HEK293T (cell line): ENCODE results near the gene ZCCHC7.

Source experiments
- CTCF ChIA-PET: fragments of 350-600 bp; formaldehyde crosslinking; extraction: SDS; loops from one replicate; lab custom pipeline; 2021; ENCODE audit warnings: antibody characterized with exemption, inconsistent platforms; lab: Yijun Ruan, JAX
- POLR2A ChIA-PET: fragments of 350-600 bp; formaldehyde crosslinking; extraction: SDS; loops from one replicate; lab custom pipeline; 2020; ENCODE audit warnings: antibody characterized with exemption, inconsistent platforms; lab: Yijun Ruan, JAX
- DNase-seq: peaks from one replicate; pipeline ENCODE4 v3.0.0; 2012; ENCODE audit warnings: mixed read lengths; ENCODE audit errors: extremely low spot score
- ARNT ChIP-seq: fragments of 450-650 bp; IDR thresholded peaks from 2 replicates; pipeline ENCODE4 v1.6.1; 2017; ENCODE audit warnings: mild to moderate bottlenecking
- BHLHE40 ChIP-seq: fragments of 450-650 bp; IDR thresholded peaks from 2 replicates; pipeline ENCODE4 v1.6.1; 2016; ENCODE audit warnings: mild to moderate bottlenecking, moderate library complexity, borderline replicate concordance
- CTBP1 ChIP-seq: fragments of 450-650 bp; IDR thresholded peaks from 2 replicates; pipeline ENCODE4 v1.6.1; 2016; ENCODE audit warnings: borderline replicate concordance
- ELF4 ChIP-seq: fragments of 450-650 bp; IDR thresholded peaks from 2 replicates; pipeline ENCODE4 v1.6.1; 2017; ENCODE audit warnings: antibody characterized with exemption
- FOXA1 ChIP-seq: fragments of 450-650 bp; IDR thresholded peaks from 2 replicates; pipeline ENCODE4 v1.6.1; 2016; ENCODE audit warnings: mild to moderate bottlenecking
- FOXK2 ChIP-seq: fragments of 450-650 bp; IDR thresholded peaks from 2 replicates; pipeline ENCODE4 v1.6.1; 2016; ENCODE audit warnings: mild to moderate bottlenecking
- FOXM1 ChIP-seq: fragments of 450-650 bp; IDR thresholded peaks from 2 replicates; pipeline ENCODE4 v1.6.1; 2017; ENCODE audit warnings: mild to moderate bottlenecking, borderline replicate concordance
- HDGF ChIP-seq: fragments of 450-650 bp; IDR thresholded peaks from 2 replicates; pipeline ENCODE4 v1.6.1; 2017; ENCODE audit warnings: antibody characterized with exemption, borderline replicate concordance
- L3MBTL2 ChIP-seq: fragments of 450-650 bp; conservative IDR thresholded peaks from 2 replicates; pipeline ENCODE4 v1.6.1; 2016; ENCODE audit warnings: mild to moderate bottlenecking
- LEF1 ChIP-seq: fragments of 450-650 bp; IDR thresholded peaks from 2 replicates; pipeline ENCODE4 v1.6.1; 2017; ENCODE audit warnings: mild to moderate bottlenecking, borderline replicate concordance
- NFRKB ChIP-seq: fragments of 450-650 bp; IDR thresholded peaks from 2 replicates; pipeline ENCODE4 v1.6.1; 2016; ENCODE audit warnings: mild to moderate bottlenecking, moderate library complexity
- PKNOX1 ChIP-seq: fragments of 450-650 bp; IDR thresholded peaks from 2 replicates; pipeline ENCODE4 v1.6.1; 2016
- SP1 ChIP-seq: fragments of 450-650 bp; IDR thresholded peaks from 2 replicates; pipeline ENCODE4 v1.6.1; 2017
- SUZ12 ChIP-seq: fragments of 450-650 bp; IDR thresholded peaks from 2 replicates; pipeline ENCODE4 v1.6.1; 2016; ENCODE audit warnings: mild to moderate bottlenecking
- TARDBP ChIP-seq: fragments of 450-650 bp; IDR thresholded peaks from 2 replicates; pipeline ENCODE4 v1.6.1; 2016
- ZNF384 ChIP-seq: fragments of 450-650 bp; IDR thresholded peaks from 2 replicates; pipeline ENCODE4 v1.6.1; 2016

The ZCCHC7 gene

GRCh38 chr9:37221489-37222106 lies 101.2 kb downstream of the ZCCHC7 start:
- CTCF ChIA-PET: no interaction called here
- POLR2A ChIA-PET: interaction anchor here (0.7 kb wide), 1 partner anchor 182 kb away, joined by 3 read pairs; no protein-coding TSS in a partner anchor
- TF ChIP-seq FOXK2 (no peak), BHLHE40 (no peak), CTBP1 (no peak), PKNOX1 (no peak), FOXA1 (no peak), L3MBTL2 (no peak), NFRKB (no peak), LEF1 (no peak), ELF4 (no peak), ZNF384 (no peak), ARNT (no peak), SP1 (no peak), SUZ12 (no peak), TARDBP (no peak), FOXM1 (no peak)
- DNase-seq: no peak

- POLR2A ChIA-PET: no interaction called here
- no peak for TF ChIP-seq ARNT
- no peak for TF ChIP-seq LEF1
- TF ChIP-seq FOXK2: no peak
- CTCF ChIA-PET: no interaction called here
- no peak for DNase-seq
These were observed 109.1 kb downstream of the ZCCHC7 start for GRCh38 chr9:37229455-37229854.

GRCh38 chr9:37229882-37230482 lies 109.6 kb downstream of the ZCCHC7 start:
- peak; percentile 76 for TF ChIP-seq PKNOX1
- no peak for TF ChIP-seq SP1
- TF ChIP-seq CTBP1: peak; percentile 49; the same call in 1 of the 2 replicates
- no peak for DNase-seq
- ChIA-PET POLR2A (no interaction called here), CTCF (no interaction called here)

GRCh38 chr9:37236822-37237221 lies 116.4 kb downstream of the ZCCHC7 start:
- DNase-seq: no peak
- CTCF ChIA-PET: no interaction called here
- TF ChIP-seq ZNF384: no peak
- TF ChIP-seq LEF1: no peak
- no peak for TF ChIP-seq FOXM1
- no peak for TF ChIP-seq ARNT
- TF ChIP-seq L3MBTL2: no peak
- no peak for TF ChIP-seq FOXK2
- no peak for TF ChIP-seq CTBP1
- TF ChIP-seq ELF4: no peak
- no peak for TF ChIP-seq SUZ12
- no peak for TF ChIP-seq PKNOX1
- TF ChIP-seq TARDBP: no peak
- no peak for TF ChIP-seq HDGF
- TF ChIP-seq NFRKB: no peak
- no peak for TF ChIP-seq SP1
- TF ChIP-seq FOXA1: no peak
- no peak for TF ChIP-seq BHLHE40
- POLR2A ChIA-PET: no interaction called here

- no peak for DNase-seq
- TF ChIP-seq FOXA1 (no peak), ARNT (no peak), NFRKB (no peak), HDGF (no peak)
- ChIA-PET CTCF (no interaction called here), POLR2A (no interaction called here)
These were observed 117.7 kb downstream of the ZCCHC7 start for GRCh38 chr9:37238122-37238521.

- no peak for TF ChIP-seq PKNOX1
- POLR2A ChIA-PET: no interaction called here
- CTCF ChIA-PET: no interaction called here
- DNase-seq: no peak
These were observed 119.0 kb downstream of the ZCCHC7 start for GRCh38 chr9:37239224-37239859.
